GM18511 (cell line): ENCODE results near the gene SPINK4.
A peak's percentile ranks its signal among the peaks of the same experiment; 100 is the strongest.

Source experiments
- ATAC-seq: cut with Tn5 transposase; IDR thresholded peaks from one replicate; pipeline ENCODE4 v1.9.1; 2021; ENCODE audit warnings: mild to moderate bottlenecking, moderate library complexity; ENCODE audit not compliant: unreplicated experiment

SPINK4 gene

GRCh38 chr9:33229359-33230114 lies 10.4 kb upstream of the SPINK4 start:
- ATAC-seq = no peak

- no peak for ATAC-seq
These were observed 9.0 kb upstream of the SPINK4 start for GRCh38 chr9:33230756-33231622.

GRCh38 chr9:33231623-33231942 lies 8.4 kb upstream of the SPINK4 start:
- ATAC-seq = no peak

- ATAC-seq = no peak
These were observed 7.2 kb upstream of the SPINK4 start for GRCh38 chr9:33232815-33233214.

GRCh38 chr9:33233626-33234342 lies 6.2 kb upstream of the SPINK4 start:
- ATAC-seq = no peak

GRCh38 chr9:33234511-33235467 lies 5.2 kb upstream of the SPINK4 start:
- ATAC-seq = no peak

GRCh38 chr9:33236571-33236970 lies 3.4 kb upstream of the SPINK4 start:
- no peak for ATAC-seq

GRCh38 chr9:33241298-33241697 lies 1.3 kb downstream of the SPINK4 start:
- no peak for ATAC-seq

- ATAC-seq = no peak
These were observed 2.7 kb downstream of the SPINK4 start for GRCh38 chr9:33242609-33243134.

GRCh38 chr9:33244137-33244784 lies 4.3 kb downstream of the SPINK4 start:
- no peak for ATAC-seq

GRCh38 chr9:33245341-33245740 lies 5.4 kb downstream of the SPINK4 start:
- no peak for ATAC-seq

- ATAC-seq = no peak
These were observed 6.4 kb downstream of the SPINK4 start for GRCh38 chr9:33246269-33246860.

GRCh38 chr9:33248606-33249005 lies 8.6 kb downstream of the SPINK4 start:
- ATAC-seq = no peak

- ATAC-seq = peak; percentile 70
These were observed 9.2 kb downstream of the SPINK4 start for GRCh38 chr9:33249087-33249658.

GRCh38 chr9:33249983-33250382 lies 10.0 kb downstream of the SPINK4 start:
- no peak for ATAC-seq

- no peak for ATAC-seq
These were observed 10.6 kb downstream of the SPINK4 start for GRCh38 chr9:33250458-33250995.

- no peak for ATAC-seq
These were observed 14.2 kb downstream of the SPINK4 start for GRCh38 chr9:33254211-33254610.

GRCh38 chr9:33255014-33255413 lies 15.0 kb downstream of the SPINK4 start:
- ATAC-seq = no peak

- ATAC-seq = no peak
These were observed 15.5 kb downstream of the SPINK4 start for GRCh38 chr9:33255471-33255870.
